MCF 10A (cell line): ENCODE results near the gene ZSCAN26. TPM values are rescaled to one million over a fixed set of nuclear protein-coding genes. Genes with fewer than 3 reads are reported as not detected.

Experiments
- BruUV-seq: library from RNA; stranded (reverse); fragments of 400-500 nt; replicated peaks from 2 replicates; lab custom pipeline; 2021; lab: Mats Ljungman, UMichigan
- CTCF ChIA-PET: fragments of 300-600 bp; sonication (Branson Sonifier 250); formaldehyde crosslinking; extraction: SDS; loops from one replicate; lab custom pipeline; 2021; ENCODE audit warnings: antibody characterized with exemption, inconsistent platforms; lab: Yijun Ruan, JAX
- POLR2A ChIA-PET: fragments of 300-600, 350-650 bp; sonication (Branson Sonifier 250); formaldehyde crosslinking; extraction: SDS; loops from one replicate; lab custom pipeline; 2020; ENCODE audit warnings: antibody characterized with exemption, inconsistent platforms; lab: Yijun Ruan, JAX
- DNase-seq: peaks from one replicate; pipeline ENCODE4 v3.0.0-alpha.2; 2018; ENCODE audit not compliant: unreplicated experiment
- H3K27ac Mint-ChIP-seq: one replicate; pipeline ENCODE4 v1.8.0; 2022; ENCODE audit warnings: mild to moderate bottlenecking, low read depth, mixed read lengths; ENCODE audit not compliant: unreplicated experiment
- H3K27me3 Mint-ChIP-seq: one replicate; pipeline ENCODE4 v1.8.0; 2022; ENCODE audit warnings: mixed read lengths; ENCODE audit not compliant: insufficient read depth, unreplicated experiment
- H3K36me3 Mint-ChIP-seq: one replicate; pipeline ENCODE4 v1.8.0; 2022; ENCODE audit warnings: mild to moderate bottlenecking, moderate library complexity, mixed read lengths; ENCODE audit not compliant: insufficient read depth, unreplicated experiment
- H3K4me1 Mint-ChIP-seq: one replicate; pipeline ENCODE4 v1.8.0; 2022; ENCODE audit warnings: mixed read lengths; ENCODE audit not compliant: insufficient read depth, unreplicated experiment
- H3K4me3 Mint-ChIP-seq: one replicate; pipeline ENCODE4 v1.8.0; 2022; ENCODE audit warnings: mild to moderate bottlenecking, moderate library complexity, mixed read lengths; ENCODE audit not compliant: unreplicated experiment
- H3K9me3 Mint-ChIP-seq: one replicate; pipeline ENCODE4 v1.8.0; 2022; ENCODE audit warnings: mixed read lengths; ENCODE audit not compliant: unreplicated experiment
- CTCF ChIP-seq: fragments of 200-600 bp; IDR thresholded peaks from one replicate; pipeline ENCODE4 v1.8.0; 2022; ENCODE audit warnings: antibody characterized with exemption, mild to moderate bottlenecking; ENCODE audit not compliant: unreplicated experiment
- intact Hi-C: fragments of 100-400 bp; cut with micrococcal nuclease; formaldehyde crosslinking; loops from 2 replicates; pipeline ENCODE4 v1.14.1; 2022
- total RNA-seq: library from RNA; stranded (reverse); gene quantifications from 2 replicates; pipeline ENCODE4 v1.2.3, GENCODE V29; 2022

Gene ZSCAN26
- total RNA-seq, 1 experiment from 2014 or later = 13.1 TPM

DNA sequence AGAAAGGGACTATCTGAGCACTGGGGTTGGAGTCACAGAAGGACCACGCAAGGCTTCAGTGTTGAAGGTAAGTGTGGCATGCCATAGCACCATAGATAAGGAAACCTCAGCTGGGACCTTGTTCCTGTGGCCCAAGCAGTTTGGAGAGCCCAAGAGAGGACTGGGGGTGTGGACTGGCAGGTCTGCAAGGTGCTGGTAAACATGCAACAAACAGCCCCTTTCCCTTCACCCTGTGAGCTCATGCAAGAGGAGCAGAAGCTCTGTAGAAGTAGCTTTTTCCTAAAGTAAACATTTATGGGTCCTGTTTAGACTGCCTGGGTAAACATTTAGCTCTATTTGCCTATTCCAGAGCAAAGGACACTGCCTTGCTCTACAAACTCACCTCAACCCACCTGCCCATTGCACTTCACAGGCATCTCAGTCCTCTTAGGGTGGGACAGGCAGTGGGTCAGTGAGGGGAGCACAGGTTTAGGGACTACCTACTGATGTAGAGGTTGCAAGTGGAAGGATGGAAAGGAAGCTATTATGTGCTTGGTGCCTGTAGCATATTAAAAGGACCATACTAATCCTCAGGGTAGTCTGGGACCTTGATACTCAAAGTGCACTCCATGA, 57.0 kb downstream of the ZSCAN26 start:
- Mint-ChIP-seq H3K4me1 (no peaks in the 10 kb centered on the region), H3K9me3 (peaks cover 35% of the 10 kb centered on the region), H3K4me3 (no peak overlapping the region), H3K27ac (no peak overlapping the region), H3K36me3 (peaks cover 10% of the 10 kb centered on the region), H3K27me3 (no peaks in the 10 kb centered on the region)
- TF ChIP-seq CTCF = no peak
- no peak for DNase-seq
- intact Hi-C loops = no loop called here
- ChIA-PET CTCF (interaction anchor here (1.0 kb wide), 1 partner anchor 33 kb away, joined by 5 read pairs; no protein-coding TSS in a partner anchor), POLR2A (interaction anchor here (1.0 to 1.9 kb wide), 2 partner anchors 12 to 72 kb away, joined by 3 to 6 read pairs; partner anchors contain the start of genes ZKSCAN4 and ZSCAN31)
- BruUV-seq = no TSS peak

- H3K27me3 Mint-ChIP-seq = no peaks in the 10 kb centered on the region
- H3K9me3 Mint-ChIP-seq = peaks cover 48% of the 10 kb centered on the region
- no peaks in the 10 kb centered on the region for H3K4me1 Mint-ChIP-seq
- no peak for DNase-seq
- peaks cover 10% of the 10 kb centered on the region for H3K36me3 Mint-ChIP-seq
- intact Hi-C loops = no loop called here
- no TSS peak for BruUV-seq
- no peak overlapping the region for H3K4me3 Mint-ChIP-seq
- no peak for TF ChIP-seq CTCF
- POLR2A ChIA-PET = interaction anchor here (1.1 kb wide), 1 partner anchor 9 kb away, joined by 3 read pairs; no protein-coding TSS in a partner anchor
- CTCF ChIA-PET = interaction anchor here (1.1 kb wide), 1 partner anchor 28 kb away, joined by 4 read pairs; no protein-coding TSS in a partner anchor
- no peak overlapping the region for H3K27ac Mint-ChIP-seq
Observed at GRCh38 chr6:28326371-28326948, 59.5 kb downstream of the ZSCAN26 start.

Other genes with a start within 250 kb of the ZSCAN26 start
- 7.1 and 10.8 TPM in 2 replicates for gene ZNF165, start 186.6 kb upstream of the ZSCAN26 start, total RNA-seq
- gene ZSCAN16, start 142.5 kb upstream of the ZSCAN26 start, total RNA-seq = 2.6 and 4.4 TPM in 2 replicates
- 26.7 and 27.9 TPM in 2 replicates for gene ZKSCAN8, start 125.3 kb upstream of the ZSCAN26 start, total RNA-seq
- 13.7 and 15.6 TPM in 2 replicates for gene ZSCAN9, start 41.9 kb upstream of the ZSCAN26 start, total RNA-seq
- gene ZKSCAN4, start 14.9 kb upstream of the ZSCAN26 start, total RNA-seq = 3.3 and 4.8 TPM in 2 replicates
- not detected in 2 replicates for gene NKAPL, start 7.8 kb upstream of the ZSCAN26 start, total RNA-seq
- gene PGBD1, start 14.4 kb downstream of the ZSCAN26 start, total RNA-seq = 2.5 and 2.9 TPM in 2 replicates
- gene ZSCAN31, start 69.0 kb downstream of the ZSCAN26 start, total RNA-seq = 5.0 and 6.7 TPM in 2 replicates
- 2.7 and 3.7 TPM in 2 replicates for gene ZKSCAN3, start 82.8 kb downstream of the ZSCAN26 start, total RNA-seq
- 4.4 and 5.3 TPM in 2 replicates for gene ZSCAN12, start 132.6 kb downstream of the ZSCAN26 start, total RNA-seq
- 3.0 and 4.7 TPM in 2 replicates for gene ZSCAN23, start 176.3 kb downstream of the ZSCAN26 start, total RNA-seq
- gene GPX6, start 248.7 kb downstream of the ZSCAN26 start, total RNA-seq = not detected in 2 replicates